Adipocyte (in vitro differentiated cells): Measurements from ENCODE around the gene SERINC3.
A peak's percentile ranks its signal among the peaks of the same experiment; 100 is the strongest.

Source experiments
- DNase-seq: peaks from one replicate; pipeline ENCODE4 v3.0.0-alpha.2; 2015; ENCODE audit warnings: low read depth
- H3K27me3 ChIP-seq: replicated peaks from 2 replicates; pipeline ENCODE4 v1.7.0; 2013; ENCODE audit warnings: mild to moderate bottlenecking, low read length, moderate library complexity; ENCODE audit not compliant: control insufficient read depth, insufficient read depth
- H3K36me3 ChIP-seq: 2 replicates; pipeline ENCODE4 v1.7.0; 2013; ENCODE audit warnings: low read length, mild to moderate bottlenecking, moderate library complexity; ENCODE audit not compliant: control insufficient read depth, insufficient read depth, severe bottlenecking
- H3K4me1 ChIP-seq: 2 replicates; pipeline ENCODE4 v1.7.0; 2013; ENCODE audit warnings: mild to moderate bottlenecking, low read length, moderate library complexity; ENCODE audit not compliant: control insufficient read depth, insufficient read depth
- H3K4me3 ChIP-seq: 2 replicates; pipeline ENCODE4 v1.7.0; 2013; ENCODE audit warnings: mild to moderate bottlenecking, low read length, moderate library complexity
- H3K9ac ChIP-seq: 2 replicates; pipeline ENCODE4 v1.7.0; 2013; ENCODE audit warnings: mild to moderate bottlenecking, low read length, moderate library complexity
- H3K9me3 ChIP-seq: 2 replicates; pipeline ENCODE4 v1.7.0; 2013; ENCODE audit warnings: mild to moderate bottlenecking, low read length, moderate library complexity; ENCODE audit not compliant: control insufficient read depth

Gene SERINC3

GRCh38 chr20:44552568-44552949, 30.7 kb upstream of the SERINC3 start:
- H3K36me3 ChIP-seq: no peaks in the 10 kb centered on the region
- peaks cover 47% of the 10 kb centered on the region for H3K4me1 ChIP-seq
- H3K9ac ChIP-seq: peak overlapping the region; percentile 56
- H3K27me3 ChIP-seq: no peaks in the 10 kb centered on the region
- DNase-seq: no peak
- H3K9me3 ChIP-seq: no peaks in the 10 kb centered on the region
- peak overlapping the region; percentile 31 for H3K4me3 ChIP-seq

DNA sequence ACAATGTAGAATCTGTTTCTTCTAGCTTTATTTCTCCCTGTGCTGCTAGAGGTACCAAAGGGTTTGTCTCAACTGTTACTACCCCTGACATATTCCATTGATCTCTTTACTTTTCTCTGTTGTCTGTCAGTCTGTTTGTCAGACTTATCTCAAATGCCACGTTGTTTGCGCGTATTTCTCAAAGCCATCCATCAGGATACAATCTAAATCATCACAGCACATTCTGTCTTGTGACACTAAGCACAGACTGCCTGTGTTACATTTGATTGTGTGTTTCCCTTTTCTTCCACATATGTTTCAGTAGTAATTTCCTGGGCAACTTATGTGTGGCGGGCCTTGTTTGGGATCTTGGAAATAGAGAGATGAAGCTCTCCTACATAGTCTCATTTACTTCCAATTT, 30.2 kb upstream of the SERINC3 start:
- DNase-seq: no peak
- no peaks in the 10 kb centered on the region for H3K36me3 ChIP-seq
- no peak overlapping the region for H3K4me3 ChIP-seq
- H3K9me3 ChIP-seq: no peaks in the 10 kb centered on the region
- H3K9ac ChIP-seq: peak overlapping the region; percentile 56
- no peaks in the 10 kb centered on the region for H3K27me3 ChIP-seq
- peaks cover 47% of the 10 kb centered on the region for H3K4me1 ChIP-seq

- Histone ChIP-seq H3K9ac (peak overlapping the region; percentile 53), H3K36me3 (no peaks in the 10 kb centered on the region), H3K4me3 (peak overlapping the region; percentile 25), H3K9me3 (no peaks in the 10 kb centered on the region), H3K27me3 (no peaks in the 10 kb centered on the region), H3K4me1 (peaks cover 39% of the 10 kb centered on the region)
- DNase-seq: no peak
Measured at GRCh38 chr20:44549123-44549522, 27.3 kb upstream of the SERINC3 start.

- Histone ChIP-seq H3K9me3 (no peaks in the 10 kb centered on the region), H3K27me3 (no peaks in the 10 kb centered on the region), H3K9ac (no peak overlapping the region), H3K4me3 (no peak overlapping the region), H3K36me3 (no peaks in the 10 kb centered on the region), H3K4me1 (peaks cover 28% of the 10 kb centered on the region)
- no peak for DNase-seq
Measured at GRCh38 chr20:44547419-44547818, 25.5 kb upstream of the SERINC3 start.

GRCh38 chr20:44544263-44544662, 22.4 kb upstream of the SERINC3 start:
- Histone ChIP-seq H3K36me3 (no peaks in the 10 kb centered on the region), H3K4me1 (peaks cover 38% of the 10 kb centered on the region), H3K9ac (no peak overlapping the region), H3K4me3 (no peak overlapping the region), H3K9me3 (no peaks in the 10 kb centered on the region), H3K27me3 (no peaks in the 10 kb centered on the region)
- no peak for DNase-seq

- H3K4me3 ChIP-seq: no peak overlapping the region
- no peak for DNase-seq
- H3K9me3 ChIP-seq: no peaks in the 10 kb centered on the region
- H3K4me1 ChIP-seq: peaks cover 29% of the 10 kb centered on the region
- H3K9ac ChIP-seq: no peak overlapping the region
- H3K27me3 ChIP-seq: no peaks in the 10 kb centered on the region
- H3K36me3 ChIP-seq: no peaks in the 10 kb centered on the region
Measured at GRCh38 chr20:44543358-44543757, 21.5 kb upstream of the SERINC3 start.

GRCh38 chr20:44542890-44543289, 21.0 kb upstream of the SERINC3 start:
- Histone ChIP-seq H3K4me1 (peaks cover 25% of the 10 kb centered on the region), H3K9ac (no peak overlapping the region), H3K4me3 (no peak overlapping the region), H3K36me3 (no peaks in the 10 kb centered on the region), H3K27me3 (no peaks in the 10 kb centered on the region), H3K9me3 (no peaks in the 10 kb centered on the region)
- DNase-seq: no peak

DNA sequence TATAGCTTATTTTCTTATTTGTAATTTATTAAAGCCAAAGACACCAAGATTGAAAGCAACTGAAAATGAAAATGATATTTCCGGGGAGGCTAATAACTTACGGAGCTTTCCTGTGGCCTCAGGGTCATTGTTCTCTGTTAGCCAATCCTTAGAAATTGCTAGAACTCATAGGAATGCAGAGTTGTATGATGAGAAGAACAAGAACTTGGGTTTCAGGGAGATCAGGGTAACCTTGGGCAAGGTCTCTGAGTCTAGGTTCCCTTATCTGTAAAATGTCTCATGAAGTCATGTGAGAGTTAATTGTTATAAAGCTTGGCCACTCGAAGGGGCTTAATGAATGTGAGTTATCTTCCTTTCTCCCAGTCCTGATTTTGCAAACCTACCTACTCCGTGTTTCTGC, 20.1 kb upstream of the SERINC3 start:
- no peak for DNase-seq

DNA sequence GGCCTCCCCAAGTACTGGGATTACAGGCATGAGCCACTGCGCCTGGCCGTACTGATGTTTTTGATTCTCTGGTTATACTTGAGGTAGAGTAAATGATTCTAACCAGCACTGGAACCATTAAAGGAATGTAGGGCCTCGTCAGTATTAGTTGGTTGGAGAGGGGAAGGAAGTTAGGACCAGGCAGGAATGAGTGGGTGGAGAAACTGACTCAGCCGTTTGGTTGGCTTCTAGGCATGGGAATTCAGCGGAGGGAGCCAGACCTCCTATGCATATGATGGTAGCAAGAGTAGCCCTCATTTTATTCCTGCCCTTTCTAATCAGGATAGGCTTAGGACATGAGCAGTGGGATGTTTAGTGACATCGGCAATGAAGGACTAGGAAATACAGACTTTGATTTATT, 19.0 kb upstream of the SERINC3 start:
- Histone ChIP-seq H3K9me3 (no peaks in the 10 kb centered on the region), H3K4me1 (peaks cover 24% of the 10 kb centered on the region), H3K4me3 (no peak overlapping the region), H3K9ac (no peak overlapping the region), H3K36me3 (no peaks in the 10 kb centered on the region), H3K27me3 (no peaks in the 10 kb centered on the region)
- peak; percentile 39 for DNase-seq

More for the DNA sequence above, 20.1 kb upstream of the SERINC3 start:
- H3K4me1 ChIP-seq: peaks cover 24% of the 10 kb centered on the region
- no peaks in the 10 kb centered on the region for H3K27me3 ChIP-seq
- peak overlapping the region; percentile 23 for H3K9ac ChIP-seq
- H3K36me3 ChIP-seq: no peaks in the 10 kb centered on the region
- peak overlapping the region; percentile 44 for H3K4me3 ChIP-seq
- H3K9me3 ChIP-seq: no peaks in the 10 kb centered on the region

- peak; percentile 41 for DNase-seq
- Histone ChIP-seq H3K9ac (no peak overlapping the region), H3K4me1 (peaks cover 22% of the 10 kb centered on the region), H3K4me3 (no peak overlapping the region), H3K9me3 (no peaks in the 10 kb centered on the region), H3K36me3 (no peaks in the 10 kb centered on the region), H3K27me3 (no peaks in the 10 kb centered on the region)
Measured at GRCh38 chr20:44537993-44538392, 16.1 kb upstream of the SERINC3 start.

DNA sequence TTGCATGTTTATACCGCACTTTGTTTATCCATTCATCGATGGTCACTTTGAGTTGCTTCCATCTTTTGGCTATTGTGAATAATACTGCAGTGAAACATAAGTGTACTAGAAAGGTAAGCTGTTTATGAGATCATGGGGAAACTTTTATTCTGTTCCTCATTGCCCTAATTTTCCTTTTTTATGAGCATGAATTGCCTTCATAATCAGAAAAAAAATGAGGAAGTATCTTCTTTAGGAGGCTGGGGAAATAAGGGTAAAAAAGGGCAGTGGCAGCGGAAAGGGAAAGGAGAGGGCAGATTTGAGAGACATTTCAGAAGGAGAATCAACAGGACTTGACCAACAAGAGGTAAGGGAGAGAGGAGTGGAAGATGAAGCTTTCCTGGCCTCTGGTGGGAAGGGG, 14.3 kb upstream of the SERINC3 start:
- H3K9me3 ChIP-seq: no peaks in the 10 kb centered on the region
- H3K27me3 ChIP-seq: no peaks in the 10 kb centered on the region
- peaks cover 21% of the 10 kb centered on the region for H3K4me1 ChIP-seq
- DNase-seq: no peak
- no peaks in the 10 kb centered on the region for H3K36me3 ChIP-seq
- H3K9ac ChIP-seq: no peak overlapping the region
- no peak overlapping the region for H3K4me3 ChIP-seq

DNA sequence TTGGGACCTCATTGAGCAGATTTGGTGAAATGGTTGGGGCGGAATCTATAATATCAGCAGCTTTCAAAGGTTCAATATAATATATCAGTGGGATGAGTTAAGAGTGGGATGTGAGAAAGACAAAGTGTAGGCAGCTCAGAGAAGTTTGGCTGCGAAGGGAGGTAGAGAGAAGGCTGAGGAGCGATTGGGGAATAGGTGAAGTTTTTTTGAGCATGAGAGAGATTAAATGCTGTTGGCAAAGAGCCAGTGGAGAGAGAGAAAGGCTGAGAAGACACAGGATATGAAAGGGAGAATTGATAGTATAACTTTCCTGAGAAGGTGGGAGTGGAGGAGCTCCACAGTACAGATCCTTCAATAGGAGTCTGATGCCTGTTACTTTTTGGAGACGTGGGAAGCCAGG, 12.1 kb upstream of the SERINC3 start:
- H3K9ac ChIP-seq: no peak overlapping the region
- H3K4me3 ChIP-seq: no peak overlapping the region
- no peaks in the 10 kb centered on the region for H3K9me3 ChIP-seq
- no peaks in the 10 kb centered on the region for H3K36me3 ChIP-seq
- H3K27me3 ChIP-seq: no peaks in the 10 kb centered on the region
- H3K4me1 ChIP-seq: peaks cover 15% of the 10 kb centered on the region
- no peak for DNase-seq
